Measurements from ENCODE around the gene ICAM5.

DNA sequence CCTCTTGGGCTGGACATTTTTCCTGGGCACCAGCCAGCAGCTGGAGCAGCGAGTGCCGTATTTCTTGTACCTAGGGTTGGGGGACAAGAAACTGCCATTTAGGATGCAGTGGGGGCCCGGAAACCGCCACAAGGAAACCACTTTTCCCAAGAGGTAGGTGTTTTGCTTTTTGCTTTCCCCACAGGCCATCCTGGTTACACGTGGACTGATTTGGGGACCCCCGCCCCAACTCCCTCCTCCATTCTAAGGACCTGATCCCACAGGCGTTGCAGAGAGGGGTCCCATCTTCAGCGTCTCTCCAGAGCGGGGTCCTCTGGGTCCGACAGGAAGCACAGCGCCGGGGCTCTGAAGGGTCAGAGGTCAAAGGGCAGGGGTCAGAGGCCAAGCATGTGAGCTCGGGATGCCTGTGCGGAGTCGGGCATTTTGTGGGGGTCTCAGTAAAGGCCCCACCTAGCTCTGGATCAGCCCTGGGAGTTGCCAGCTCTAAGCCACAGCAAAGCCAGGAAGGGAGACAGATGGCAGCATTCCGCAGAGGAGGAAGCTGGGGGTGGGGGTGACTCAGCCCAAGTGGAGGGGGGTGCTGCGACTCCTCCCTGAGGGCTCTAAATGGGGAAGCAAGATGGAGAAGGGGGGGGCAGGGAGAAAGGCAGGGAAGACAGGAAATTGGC, 15.5 kb downstream of the ICAM5 start:
- no peak for TF ChIP-seq POLR2AphosphoS5 (IDR thresholded peaks at IDR 0.05; ENCODE audit: low read depth, low read length)
- TF ChIP-seq, protein P1, sequence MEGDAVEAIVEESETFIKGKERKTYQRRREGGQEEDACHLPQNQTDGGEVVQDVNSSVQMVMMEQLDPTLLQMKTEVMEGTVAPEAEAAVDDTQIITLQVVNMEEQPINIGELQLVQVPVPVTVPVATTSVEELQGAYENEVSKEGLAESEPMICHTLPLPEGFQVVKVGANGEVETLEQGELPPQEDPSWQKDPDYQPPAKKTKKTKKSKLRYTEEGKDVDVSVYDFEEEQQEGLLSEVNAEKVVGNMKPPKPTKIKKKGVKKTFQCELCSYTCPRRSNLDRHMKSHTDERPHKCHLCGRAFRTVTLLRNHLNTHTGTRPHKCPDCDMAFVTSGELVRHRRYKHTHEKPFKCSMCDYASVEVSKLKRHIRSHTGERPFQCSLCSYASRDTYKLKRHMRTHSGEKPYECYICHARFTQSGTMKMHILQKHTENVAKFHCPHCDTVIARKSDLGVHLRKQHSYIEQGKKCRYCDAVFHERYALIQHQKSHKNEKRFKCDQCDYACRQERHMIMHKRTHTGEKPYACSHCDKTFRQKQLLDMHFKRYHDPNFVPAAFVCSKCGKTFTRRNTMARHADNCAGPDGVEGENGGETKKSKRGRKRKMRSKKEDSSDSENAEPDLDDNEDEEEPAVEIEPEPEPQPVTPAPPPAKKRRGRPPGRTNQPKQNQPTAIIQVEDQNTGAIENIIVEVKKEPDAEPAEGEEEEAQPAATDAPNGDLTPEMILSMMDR (IDR thresholded peaks at IDR 0.05 in 2 of 3, conservative IDR thresholded peaks at IDR 0.05 in 1 of 3; ENCODE audit: borderline replicate concordance in 1 of 3, insufficient read depth in 1 of 3, low read depth in 2 of 3, low read length in 2 of 3), result no peak
- TF ChIP-seq SP1 (IDR thresholded peaks at IDR 0.05; ENCODE audit: low read depth), result no peak
- TF ChIP-seq EZH2phosphoT487 (IDR thresholded peaks at IDR 0.05; ENCODE audit: borderline replicate concordance), result no peak
- TF ChIP-seq, protein P2, sequence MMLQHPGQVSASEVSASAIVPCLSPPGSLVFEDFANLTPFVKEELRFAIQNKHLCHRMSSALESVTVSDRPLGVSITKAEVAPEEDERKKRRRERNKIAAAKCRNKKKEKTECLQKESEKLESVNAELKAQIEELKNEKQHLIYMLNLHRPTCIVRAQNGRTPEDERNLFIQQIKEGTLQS (IDR thresholded peaks at IDR 0.05), result no peak
- TF ChIP-seq ZFX (IDR thresholded peaks at IDR 0.05), result no peak
- no peak for TF ChIP-seq RAD21 (IDR thresholded peaks at IDR 0.05; ENCODE audit: low read depth)
- no peak for TF ChIP-seq TCF7L2 (IDR thresholded peaks at IDR 0.05; ENCODE audit: borderline replicate concordance, extremely low read depth, insufficient read depth, insufficient read length)

Measured in HCT116 (cell line).